ENCODE results near the gene HK1. TPM values are rescaled to one million over a fixed set of nuclear protein-coding genes. Genes with fewer than 3 reads are reported as not detected.

HK1 gene
- total and polyA plus RNA-seq, 2 experiments from 2014 or later = 31.1 to 42.5 TPM

GRCh38 chr10:69338547-69339450 lies 60.5 kb downstream of the HK1 start:
- Histone ChIP-seq H3K36me3 (replicated peaks; ENCODE audit: insufficient read depth, low read depth) (no peaks in the 10 kb centered on the region), H3K79me2 (peaks cover 78% of the 10 kb centered on the region), H4K20me1 (ENCODE audit: insufficient read depth, poor library complexity, severe bottlenecking) (no peaks in the 10 kb centered on the region), H3K9me2 (replicated peaks; ENCODE audit: insufficient read depth) (no peaks in the 10 kb centered on the region), H3K4me1 (ENCODE audit: insufficient read depth) (peaks cover 29% of the 10 kb centered on the region), H3K27me3 (no peaks in the 10 kb centered on the region), H3K9me3 (ENCODE audit: low read depth) (no peaks in the 10 kb centered on the region), H2AFZ (no peak overlapping the region), H3K4me3 (no peak overlapping the region), H3K4me2 (peak overlapping the region; percentile 31), H3K27ac (peak overlapping the region; percentile 60)
- no peak for DNase-seq (ENCODE audit: low spot score)
- TF ChIP-seq EZH2phosphoT487 (IDR thresholded peaks at IDR 0.05; ENCODE audit: low read depth, severe bottlenecking, unreplicated experiment) = no peak
- TF ChIP-seq CTCF (IDR thresholded peaks at IDR 0.05; ENCODE audit: poor library complexity) = no peak
- TF ChIP-seq EZH2 (IDR thresholded peaks at IDR 0.05; ENCODE audit: borderline replicate concordance) = no peak
- 82% methylated on average over 9 of the region's 9 CpGs for WGBS (ENCODE audit: low lambda C conversion rate, missing lambda C conversion rate)

GRCh38 chr10:69340695-69341094 lies 62.4 kb downstream of the HK1 start:
- no peak for DNase-seq (ENCODE audit: low spot score)
- WGBS (ENCODE audit: low lambda C conversion rate, missing lambda C conversion rate) = 84% methylated on average over 9 of the region's 9 CpGs
- Histone ChIP-seq H3K4me1 (ENCODE audit: insufficient read depth) (peaks cover 20% of the 10 kb centered on the region), H2AFZ (no peak overlapping the region), H3K9me2 (replicated peaks; ENCODE audit: insufficient read depth) (no peaks in the 10 kb centered on the region), H3K79me2 (peaks cover 61% of the 10 kb centered on the region), H3K27ac (no peak overlapping the region), H3K4me2 (no peak overlapping the region), H3K4me3 (no peak overlapping the region), H3K27me3 (no peaks in the 10 kb centered on the region), H4K20me1 (ENCODE audit: insufficient read depth, poor library complexity, severe bottlenecking) (no peaks in the 10 kb centered on the region), H3K9me3 (ENCODE audit: low read depth) (no peaks in the 10 kb centered on the region), H3K36me3 (replicated peaks; ENCODE audit: insufficient read depth, low read depth) (no peaks in the 10 kb centered on the region)
- TF ChIP-seq EZH2 (IDR thresholded peaks at IDR 0.05; ENCODE audit: borderline replicate concordance) (no peak), CTCF (IDR thresholded peaks at IDR 0.05; ENCODE audit: poor library complexity) (no peak), EZH2phosphoT487 (IDR thresholded peaks at IDR 0.05; ENCODE audit: low read depth, severe bottlenecking, unreplicated experiment) (no peak)

- H3K9me2 ChIP-seq (replicated peaks; ENCODE audit: insufficient read depth) = no peaks in the 10 kb centered on the region
- H3K9me3 ChIP-seq (ENCODE audit: low read depth) = no peaks in the 10 kb centered on the region
- WGBS (ENCODE audit: low lambda C conversion rate, missing lambda C conversion rate) = 92% methylated on average over 4 of the region's 4 CpGs
- H2AFZ ChIP-seq = no peak overlapping the region
- no peak overlapping the region for H3K4me3 ChIP-seq
- H4K20me1 ChIP-seq (ENCODE audit: insufficient read depth, poor library complexity, severe bottlenecking) = no peaks in the 10 kb centered on the region
- H3K27ac ChIP-seq = no peak overlapping the region
- DNase-seq (ENCODE audit: low spot score) = no peak
- no peaks in the 10 kb centered on the region for H3K36me3 ChIP-seq (replicated peaks; ENCODE audit: insufficient read depth, low read depth)
- H3K4me2 ChIP-seq = no peak overlapping the region
- H3K79me2 ChIP-seq = peaks cover 44% of the 10 kb centered on the region
- no peaks in the 10 kb centered on the region for H3K27me3 ChIP-seq
- no peak for TF ChIP-seq CTCF (IDR thresholded peaks at IDR 0.05; ENCODE audit: poor library complexity)
- TF ChIP-seq EZH2phosphoT487 (IDR thresholded peaks at IDR 0.05; ENCODE audit: low read depth, severe bottlenecking, unreplicated experiment) = no peak
- peaks cover 8% of the 10 kb centered on the region for H3K4me1 ChIP-seq (ENCODE audit: insufficient read depth)
These were observed 65.6 kb downstream of the HK1 start for GRCh38 chr10:69343905-69344304.

Measured in hepatocyte (in vitro differentiated cells).